Measurements from ENCODE around the gene FAM200C.

- TF ChIP-seq JUN (IDR thresholded peaks at IDR 0.05; ENCODE audit: low read depth, low read length) (no peak), RAD21 (IDR thresholded peaks at IDR 0.05 in 1 of 2, conservative IDR thresholded peaks at IDR 0.05 in 1 of 2; ENCODE audit: low read depth in 2 of 2, low read length in 2 of 2) (no peak), CTCF (IDR thresholded peaks at IDR 0.05; ENCODE audit: control extremely low read depth in 1 of 3, insufficient read depth in 1 of 3, low read depth in 1 of 3, low read length in 3 of 3) (no peak), GABPA (IDR thresholded peaks at IDR 0.05; ENCODE audit: borderline replicate concordance, insufficient read depth, low read length) (no peak), ZNF274 (IDR thresholded peaks at IDR 0.05; ENCODE audit: borderline replicate concordance, extremely low read depth, low read length) (no peak)
These were observed 38.1 kb downstream of the FAM200C start for GRCh38 chr5:160361624-160362228.

All from H1 (cell line).